GOT3 (cell line): ENCODE results near the gene ZNF135.

ENCODE experiments used
- DNase-seq: peaks from one replicate; lab custom pipeline; 2025; ENCODE audit warnings: mixed read lengths; lab: John Stamatoyannopoulos, UW

ZNF135 gene

DNA sequence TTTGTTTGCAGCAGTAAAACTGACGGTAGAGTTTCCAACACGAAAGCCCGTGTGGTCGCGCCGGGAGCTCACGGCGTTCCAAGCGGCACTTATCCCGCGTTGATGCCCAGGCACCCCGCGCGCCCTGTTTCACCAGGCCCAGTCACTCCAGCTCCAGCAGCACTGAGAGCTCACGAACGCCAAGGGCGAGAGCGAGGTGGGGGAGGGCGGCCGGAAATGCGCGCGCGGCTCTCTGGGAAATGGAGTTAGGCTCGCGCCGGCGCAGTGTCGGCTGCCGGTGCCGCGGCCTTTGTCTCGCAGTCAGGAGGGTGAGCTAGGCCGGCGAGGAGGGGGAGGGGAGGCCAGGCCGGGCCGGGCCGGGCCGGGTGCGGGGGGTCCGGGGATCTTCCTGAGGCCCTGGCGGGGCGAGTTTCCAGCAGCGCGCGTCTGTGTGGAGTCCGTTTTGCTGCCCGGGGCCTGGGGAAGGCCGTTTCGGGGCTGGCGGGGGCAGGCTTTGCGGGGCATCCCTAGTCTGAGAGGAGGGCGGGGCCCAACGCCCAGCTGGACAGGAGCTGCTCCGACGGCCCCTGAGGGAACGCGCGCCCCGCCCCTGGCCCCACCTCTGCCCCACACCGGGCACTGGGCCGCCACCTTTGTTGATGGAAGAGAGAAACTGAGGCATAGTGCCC lies at the start of gene ZNF135:
TSS of gene ZNF135 (plus strand) at position 280 of the 668 bp plus-strand sequence. CDS start 721 bp downstream, outside the sequence.
- DNase-seq = no peak

DNA sequence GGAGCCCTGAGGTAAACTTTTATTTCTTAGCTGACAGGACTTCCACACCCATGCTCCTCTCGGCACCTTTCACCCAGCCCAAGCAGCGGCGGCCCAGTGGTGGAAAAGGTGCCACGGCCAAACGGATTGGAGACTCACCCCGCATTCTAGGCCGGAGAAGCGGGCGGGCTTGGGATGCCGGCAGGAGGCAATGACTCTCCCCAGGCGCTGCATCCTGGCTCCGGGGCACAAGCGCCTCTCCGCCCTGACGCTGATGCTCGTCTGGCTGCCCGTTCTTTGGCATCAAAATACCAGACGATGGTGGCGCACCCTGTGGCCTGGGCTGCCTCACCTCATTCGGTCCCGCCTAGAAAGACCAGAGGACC lies 49.8 kb upstream of the ZNF135 start:
- DNase-seq = no peak

- no peak for DNase-seq
Observed at GRCh38 chr19:58009666-58010301, 49.3 kb upstream of the ZNF135 start.

- no peak for DNase-seq
Observed at GRCh38 chr19:58010507-58010906, 48.6 kb upstream of the ZNF135 start.

- no peak for DNase-seq
Observed at GRCh38 chr19:58014141-58014540, 44.9 kb upstream of the ZNF135 start.

DNA sequence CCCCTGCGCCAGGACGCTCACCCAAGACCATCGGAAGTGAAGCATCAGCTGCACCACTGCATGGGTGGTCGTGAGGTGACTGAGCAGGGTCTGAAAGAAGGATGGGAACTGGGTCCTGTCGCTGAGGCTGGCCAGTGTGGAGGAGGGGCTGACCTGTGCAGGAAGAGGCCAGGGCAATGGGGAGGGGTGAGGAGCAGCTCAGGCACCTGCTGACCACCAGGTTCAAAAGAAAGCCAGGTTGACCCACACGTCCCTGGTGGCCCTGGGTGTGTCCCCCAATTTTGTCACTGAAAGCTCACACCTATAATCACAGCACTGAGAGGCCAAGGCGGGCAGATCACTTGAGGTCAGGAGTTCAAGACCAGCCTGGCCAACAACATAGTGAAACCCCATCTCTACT lies 39.0 kb upstream of the ZNF135 start:
- DNase-seq = no peak

DNA sequence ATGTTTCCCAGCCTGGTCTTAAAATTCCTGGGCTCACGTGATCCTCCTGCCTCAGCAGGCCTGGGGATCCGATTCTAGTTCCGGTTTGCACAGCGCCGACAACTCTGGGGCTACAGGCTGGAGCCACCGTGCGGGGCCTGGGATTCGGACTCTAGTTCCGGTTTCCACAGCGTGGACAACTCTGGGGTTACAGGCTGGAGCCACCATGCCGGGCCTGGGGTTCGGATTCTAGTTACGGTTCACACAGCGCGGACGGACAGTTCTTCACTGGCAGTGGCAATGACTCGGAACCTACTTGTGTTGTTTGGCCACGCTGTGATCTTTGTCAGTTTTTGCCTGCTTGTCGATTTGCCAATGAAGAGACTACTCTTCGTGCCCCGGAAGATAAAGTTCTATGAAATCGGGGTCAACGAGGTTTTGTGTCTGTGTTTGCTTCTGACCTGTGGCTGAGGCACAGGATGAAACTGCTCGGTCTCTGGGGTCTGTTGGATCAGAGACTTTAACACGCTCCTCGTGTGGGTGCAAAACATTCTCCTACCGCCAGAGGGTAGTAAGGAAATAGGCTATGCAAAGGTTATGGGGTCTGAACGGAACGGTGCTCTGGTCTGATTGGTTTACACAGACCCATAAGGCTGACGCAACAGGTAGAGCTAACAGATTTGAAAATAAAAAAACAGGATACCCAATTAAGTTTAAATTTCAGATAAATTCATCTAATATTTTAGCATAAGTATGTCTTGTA lies 37.4 kb upstream of the ZNF135 start:
- no peak for DNase-seq

DNA sequence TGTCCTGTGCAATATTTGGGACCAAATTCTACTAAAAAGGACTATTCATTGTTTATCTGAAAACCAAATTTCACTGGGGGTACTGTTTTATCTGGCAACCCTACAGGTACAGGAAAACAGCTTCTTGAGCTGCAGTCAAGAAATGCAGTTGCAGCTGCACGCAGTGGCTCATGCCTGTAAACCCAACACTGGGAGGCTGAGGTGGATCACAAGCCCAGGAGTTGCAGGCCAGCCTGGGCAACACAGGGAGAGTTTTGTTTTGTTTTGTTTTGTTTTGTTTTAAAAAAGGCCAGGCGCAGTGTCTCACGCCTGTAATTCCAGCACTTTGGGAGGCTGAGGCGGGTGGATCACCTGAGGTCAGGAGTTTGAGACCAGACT lies 36.8 kb upstream of the ZNF135 start:
- DNase-seq = no peak

DNA sequence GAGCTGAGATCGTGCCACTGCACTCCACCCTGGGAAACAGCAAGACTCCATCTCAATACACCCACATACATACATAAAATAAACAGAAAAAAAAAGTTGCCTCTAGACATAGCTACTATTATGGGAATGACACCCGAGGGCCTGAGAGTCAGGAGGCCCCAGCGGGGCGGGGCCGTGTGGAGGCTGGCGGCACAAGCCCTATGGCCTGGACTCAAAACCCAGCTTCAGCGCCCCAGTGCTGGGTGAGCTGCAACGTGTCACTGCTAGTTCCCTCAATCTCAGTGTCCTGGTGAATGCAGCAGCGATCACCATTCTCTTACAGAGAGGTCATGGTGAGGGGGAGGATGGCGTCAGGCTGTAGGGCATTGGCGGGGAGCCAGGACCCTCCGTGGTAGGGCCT lies 34.4 kb upstream of the ZNF135 start:
- DNase-seq = no peak

DNA sequence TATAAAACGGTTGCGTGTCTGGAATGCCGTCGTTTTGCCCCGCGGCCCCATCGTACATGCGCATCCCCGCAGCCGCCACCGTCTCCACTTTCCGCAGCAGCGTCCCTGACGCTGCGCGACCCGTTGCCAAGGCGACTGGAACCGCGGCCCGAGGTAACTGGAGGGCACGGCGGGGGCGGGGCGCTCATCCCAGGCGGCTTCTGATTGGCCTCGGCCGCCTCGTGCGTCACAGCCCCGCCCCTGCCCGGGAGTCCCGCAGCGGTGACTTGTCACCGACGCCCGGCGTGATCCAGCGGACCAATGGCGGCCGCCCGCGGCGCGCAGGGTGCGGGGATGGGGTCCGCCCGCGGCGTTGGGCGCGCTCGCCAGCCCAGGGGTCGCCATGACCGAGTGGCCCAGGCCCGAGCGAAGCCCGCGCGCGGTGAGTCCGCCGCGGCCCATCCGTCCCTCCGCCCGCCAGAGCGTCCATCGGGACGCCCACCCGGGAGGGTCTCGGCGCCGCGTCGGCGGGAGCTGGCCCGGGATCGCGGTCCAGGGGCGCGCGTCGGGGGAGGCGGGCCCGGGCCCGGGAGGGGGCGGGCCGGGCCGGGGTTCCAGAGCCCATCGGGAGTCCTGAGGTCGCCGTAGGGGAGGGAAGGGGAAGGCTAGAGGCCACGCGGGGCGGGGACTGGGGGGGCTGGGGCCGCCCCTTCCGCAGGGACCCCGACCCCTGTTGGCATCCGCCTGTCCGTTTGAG lies 25.2 kb upstream of the ZNF135 start, which contains the start of gene ZSCAN1:
TSS of gene ZSCAN1 (plus strand) at position 285 of the 736 bp plus-strand sequence. CDS start 3,812 bp downstream, outside the sequence.
- DNase-seq = no peak

- no peak for DNase-seq
Observed at GRCh38 chr19:58034477-58034793, 24.6 kb upstream of the ZNF135 start.

GRCh38 chr19:58035863-58036262 lies 23.2 kb upstream of the ZNF135 start:
- no peak for DNase-seq

GRCh38 chr19:58037927-58038687 lies 21.0 kb upstream of the ZNF135 start:
- DNase-seq = no peak

- DNase-seq = no peak
Observed at GRCh38 chr19:58038688-58039204, 20.3 kb upstream of the ZNF135 start.

DNA sequence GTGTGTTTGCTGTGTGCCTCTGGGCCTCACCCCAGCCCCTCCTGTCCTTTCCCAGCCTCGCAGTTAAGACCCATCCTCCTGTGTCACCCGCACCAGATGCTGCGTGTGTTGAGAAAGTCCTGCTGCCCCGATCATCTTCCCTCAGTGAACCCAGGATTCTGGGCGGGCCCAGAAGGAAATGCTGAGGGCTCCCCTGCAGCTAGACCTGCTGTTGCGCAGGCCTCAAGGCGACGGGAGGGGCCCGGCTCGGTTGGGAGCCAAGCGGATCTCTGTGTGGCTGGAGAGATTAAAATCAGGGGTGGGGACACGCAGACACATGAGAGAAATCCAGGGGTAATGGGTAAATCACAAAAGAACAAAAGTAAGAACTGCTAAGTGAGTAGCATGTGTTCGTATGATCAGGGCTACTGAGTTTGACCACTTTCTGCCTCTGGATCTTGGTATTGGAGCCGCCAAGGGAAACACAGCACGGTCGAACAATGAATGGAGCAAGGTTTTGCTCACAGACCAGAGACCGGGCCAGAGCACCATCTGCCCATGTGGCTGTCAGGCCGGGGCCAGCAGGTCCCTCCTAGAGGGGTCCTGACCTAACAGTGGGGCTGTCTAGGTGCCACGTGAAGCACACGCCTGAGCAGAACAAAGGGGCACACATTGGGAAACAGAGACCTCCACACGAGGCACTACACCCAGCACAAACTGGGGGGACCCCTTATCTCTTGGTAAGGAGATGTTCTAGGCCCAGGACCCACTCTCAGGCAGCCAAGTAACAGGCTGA lies 18.1 kb upstream of the ZNF135 start:
- no peak for DNase-seq

GRCh38 chr19:58042495-58043340 lies 16.4 kb upstream of the ZNF135 start:
- DNase-seq = no peak

GRCh38 chr19:58044391-58044790 lies 14.7 kb upstream of the ZNF135 start:
- no peak for DNase-seq

DNA sequence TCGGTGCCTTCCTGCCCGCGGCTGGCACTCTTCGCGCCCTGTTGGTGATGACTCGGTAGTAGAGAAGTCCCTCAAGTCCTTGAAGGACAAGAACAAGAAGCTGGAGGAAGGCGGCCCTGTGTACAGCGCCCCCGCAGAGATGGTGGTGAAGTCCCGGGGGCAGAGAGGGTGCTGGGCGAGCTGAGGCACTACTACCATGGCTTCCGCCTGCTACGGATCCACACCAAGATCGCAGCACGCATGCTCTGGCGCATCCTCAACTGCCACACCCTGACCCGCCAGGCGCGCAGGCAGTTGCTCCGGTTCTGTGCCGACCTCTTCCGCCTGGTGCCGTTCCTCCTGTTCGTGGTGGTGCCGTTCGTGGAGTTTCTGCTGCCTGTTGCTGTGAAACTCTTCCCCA lies 14.2 kb upstream of the ZNF135 start:
- DNase-seq = no peak

GRCh38 chr19:58045411-58046050 lies 13.6 kb upstream of the ZNF135 start:
- no peak for DNase-seq
